Body of pancreas (tissue), 4 donors: ENCODE measurements around the gene CREB5. TPM values are rescaled to one million over a fixed set of nuclear protein-coding genes. Genes with fewer than 3 reads are reported as not detected.

Source experiments
- ATAC-seq: fragments of 150-250 bp; one replicate; pipeline ENCODE4 v1.9.1; 2016
- DNase-seq, 4 donors: peaks; one replicate each; pipeline ENCODE4 v3.0.0-alpha.2; 2019
- H3K27ac ChIP-seq, 4 donors: fragments of 200-600 bp; sonication (generic); 1 replicate in 3 of 4; 2 replicates in 1 of 4; pipeline versions ENCODE4 v1.5.1 to v1.6.1; 2016 to 2019; ENCODE audit warnings: mild to moderate bottlenecking in 1 of 4, mixed read lengths in 1 of 4, moderate library complexity in 1 of 4
- H3K27me3 ChIP-seq, 2 donors: fragments of 200-600 bp; sonication (generic); one replicate each; pipeline ENCODE4 v1.6.0; 2016; ENCODE audit warnings: mild to moderate bottlenecking in 1 of 2
- H3K36me3 ChIP-seq, 2 donors: fragments of 200-600 bp; sonication (generic); replicated peaks in 1 of 2; 2 replicates each; pipeline ENCODE4 v1.5.1; 2016; ENCODE audit warnings: low read depth in 2 of 2; ENCODE audit not compliant: insufficient read depth in 1 of 2
- H3K4me1 ChIP-seq: fragments of 200-600 bp; sonication (generic); one replicate; pipeline ENCODE4 v1.6.0; 2016
- H3K4me3 ChIP-seq, 2 donors: fragments of 200-600 bp; sonication (generic); 1 replicate in 1 of 2; 2 replicates in 1 of 2; pipeline ENCODE4 v1.5.1; 2016 to 2019
- H3K9me3 ChIP-seq, 3 donors: fragments of 200-600 bp; sonication (generic); 1 replicate in 2 of 3; 2 replicates in 1 of 3; pipeline ENCODE4 v1.5.1; 2016
- POLR2A ChIP-seq, 3 donors: fragments of 450-650 bp; IDR thresholded peaks; one replicate each; pipeline ENCODE4 v1.6.1; 2016; ENCODE audit warnings: antibody characterized with exemption in 3 of 3, mild to moderate bottlenecking in 2 of 3
- WGBS, 2 donors: methylation state at CpG; one replicate each; pipeline ENCODE4 v1.1.5; 2017; 5-methylcytosine and 5-hydroxymethylcytosine counted together
- intact Hi-C: fragments of 100-400 bp; cut with DNase I; formaldehyde crosslinking; loops from one replicate; pipeline ENCODE4 v1.15.1; 2023
- total RNA-seq, 2 donors: library from RNA; depleted of rRNA; stranded (reverse); fragments of >200 nt; gene quantifications; one replicate each; pipeline ENCODE4 v1.1.0, GENCODE V29; 2016
- TF ChIP-seq, protein P1 (sequence below), 7 experiments: fragments of 450-650 bp in 4 of 7; fragments of 200-600 bp in 3 of 7; sonication (generic) in 3 of 7; IDR thresholded peaks; one replicate each; pipeline ENCODE4 v1.5.1; 2016 to 2019; ENCODE audit warnings: antibody characterized with exemption in 7 of 7

CREB5 gene
- total RNA-seq, 2 donors from 2014 or later: 10.4 to 25.7 TPM

GRCh38 chr7:28413011-28413410, 693 bp downstream of the CREB5 start:
- no peak overlapping the region for H3K4me3 ChIP-seq
- no peak overlapping the region for H3K27ac ChIP-seq
- no peak for TF ChIP-seq POLR2A (IDR thresholded peaks at IDR 0.05)
- TF ChIP-seq, protein P1, sequence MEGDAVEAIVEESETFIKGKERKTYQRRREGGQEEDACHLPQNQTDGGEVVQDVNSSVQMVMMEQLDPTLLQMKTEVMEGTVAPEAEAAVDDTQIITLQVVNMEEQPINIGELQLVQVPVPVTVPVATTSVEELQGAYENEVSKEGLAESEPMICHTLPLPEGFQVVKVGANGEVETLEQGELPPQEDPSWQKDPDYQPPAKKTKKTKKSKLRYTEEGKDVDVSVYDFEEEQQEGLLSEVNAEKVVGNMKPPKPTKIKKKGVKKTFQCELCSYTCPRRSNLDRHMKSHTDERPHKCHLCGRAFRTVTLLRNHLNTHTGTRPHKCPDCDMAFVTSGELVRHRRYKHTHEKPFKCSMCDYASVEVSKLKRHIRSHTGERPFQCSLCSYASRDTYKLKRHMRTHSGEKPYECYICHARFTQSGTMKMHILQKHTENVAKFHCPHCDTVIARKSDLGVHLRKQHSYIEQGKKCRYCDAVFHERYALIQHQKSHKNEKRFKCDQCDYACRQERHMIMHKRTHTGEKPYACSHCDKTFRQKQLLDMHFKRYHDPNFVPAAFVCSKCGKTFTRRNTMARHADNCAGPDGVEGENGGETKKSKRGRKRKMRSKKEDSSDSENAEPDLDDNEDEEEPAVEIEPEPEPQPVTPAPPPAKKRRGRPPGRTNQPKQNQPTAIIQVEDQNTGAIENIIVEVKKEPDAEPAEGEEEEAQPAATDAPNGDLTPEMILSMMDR (IDR thresholded peaks at IDR 0.05): no peak
- H3K36me3 ChIP-seq: no peaks in the 10 kb centered on the region
- DNase-seq: no peak
- intact Hi-C loops: no loop called here
- peaks cover 0 to 18% of the 10 kb centered on the region in 2 donors for H3K27me3 ChIP-seq
- WGBS, 2 donors: 82 to 87% methylated on average over 1 of the region's 1 CpG
- peaks cover 26% of the 10 kb centered on the region for H3K4me1 ChIP-seq
- ATAC-seq: no peak
- H3K9me3 ChIP-seq: no peaks in the 10 kb centered on the region

DNA sequence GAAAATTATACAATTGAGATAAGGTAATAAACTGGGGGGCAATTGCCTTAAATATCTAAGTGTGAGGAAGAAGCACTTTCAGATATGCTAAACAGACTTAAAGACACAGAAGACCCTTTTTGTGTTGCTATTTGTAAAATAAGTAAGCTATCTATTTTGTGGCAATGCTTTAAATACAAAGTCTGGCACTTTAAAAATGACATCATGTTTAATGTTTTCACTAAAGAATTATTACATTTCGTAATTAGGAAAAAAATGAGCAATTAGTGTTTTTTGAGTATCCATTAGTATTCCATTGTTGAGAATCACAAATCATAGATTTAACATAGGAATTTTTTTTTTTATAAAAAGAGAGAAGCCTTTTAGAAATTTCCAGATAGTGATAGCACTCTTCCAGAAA, 2.1 kb downstream of the CREB5 start:
- DNase-seq (no peak), ATAC-seq (no peak)
- no peaks in the 10 kb centered on the region for H3K36me3 ChIP-seq
- no peak overlapping the region for H3K27ac ChIP-seq
- intact Hi-C loops: no loop called here
- no peak for TF ChIP-seq POLR2A (IDR thresholded peaks at IDR 0.05)
- TF ChIP-seq, protein P1 (IDR thresholded peaks at IDR 0.05): no peak
- H3K4me1 ChIP-seq: peaks cover 17% of the 10 kb centered on the region
- H3K9me3 ChIP-seq: no peaks in the 10 kb centered on the region
- WGBS, 2 donors: 45 to 61% methylated on average over 1 of the region's 1 CpG
- peaks cover 0 to 18% of the 10 kb centered on the region in 2 donors for H3K27me3 ChIP-seq
- H3K4me3 ChIP-seq: no peak overlapping the region

DNA sequence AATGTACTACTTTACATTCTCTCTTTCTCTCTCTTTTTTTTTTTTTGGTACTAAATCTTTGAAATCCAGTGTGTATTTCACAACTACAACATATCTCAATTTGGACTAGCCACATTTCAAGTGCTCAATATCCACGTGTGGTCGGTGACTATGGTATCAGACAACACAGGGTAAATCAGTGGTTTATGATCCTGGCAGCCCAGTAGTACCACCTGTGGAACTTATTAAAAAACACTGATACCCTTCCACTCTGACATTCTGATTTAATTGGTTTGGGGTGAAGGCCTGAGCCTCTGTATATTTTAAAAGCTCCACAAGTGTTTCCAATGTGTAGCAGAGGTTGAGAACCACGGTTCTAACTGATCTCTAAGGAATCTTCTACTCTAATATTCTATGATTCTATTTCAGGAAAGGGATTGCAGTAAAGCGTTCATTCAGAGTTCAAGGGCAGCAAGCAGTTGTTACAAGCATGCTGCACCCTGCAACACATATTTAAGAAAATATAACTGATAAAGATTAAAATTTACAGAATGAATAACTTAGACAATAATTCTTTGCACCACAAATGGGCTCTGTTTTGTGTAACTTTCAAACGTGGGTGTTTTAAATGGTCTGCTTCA, 5.1 kb downstream of the CREB5 start:
- ATAC-seq: no peak
- Histone ChIP-seq H3K27ac (no peak overlapping the region), H3K9me3 (no peaks in the 10 kb centered on the region), H3K27me3 (peaks cover 0 to 2% of the 10 kb centered on the region in 2 donors), H3K4me1 (no peaks in the 10 kb centered on the region), H3K36me3 (no peaks in the 10 kb centered on the region), H3K4me3 (no peak overlapping the region)
- TF ChIP-seq POLR2A (IDR thresholded peaks at IDR 0.05): no peak
- TF ChIP-seq, protein P1 (IDR thresholded peaks at IDR 0.05): no peak
- WGBS, 2 donors: 58 to 63% methylated on average over 5 of the region's 5 CpGs
- no peak for DNase-seq
- intact Hi-C loops: no loop called here

DNA sequence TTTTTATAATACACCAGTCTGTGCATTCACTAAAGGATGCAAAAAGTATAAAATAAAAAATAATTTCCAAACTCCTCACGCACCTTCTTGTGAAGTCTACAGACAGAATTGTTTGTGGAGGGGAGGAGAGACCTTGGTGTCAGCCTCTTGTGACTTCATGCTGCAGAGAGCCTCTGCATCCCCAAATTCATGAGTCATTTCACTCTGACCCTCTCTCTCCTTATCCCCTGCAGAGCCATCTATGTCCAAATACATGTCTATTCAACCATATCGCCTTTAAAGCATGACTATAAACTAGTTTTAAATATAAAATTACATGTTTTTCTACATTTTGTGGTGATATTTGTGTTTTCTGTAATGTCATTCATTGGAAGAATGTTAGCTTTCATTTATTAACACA, 6.0 kb downstream of the CREB5 start:
- intact Hi-C loops: no loop called here
- no peak for ATAC-seq
- no peaks in the 10 kb centered on the region for H3K4me1 ChIP-seq
- no peaks in the 10 kb centered on the region for H3K36me3 ChIP-seq
- WGBS, 2 donors: 86 to 90% methylated on average over 2 of the region's 2 CpGs
- DNase-seq: no peak
- no peak for TF ChIP-seq POLR2A (IDR thresholded peaks at IDR 0.05)
- TF ChIP-seq, protein P1 (IDR thresholded peaks at IDR 0.05): no peak
- no peaks in the 10 kb centered on the region for H3K9me3 ChIP-seq
- no peaks in the 10 kb centered on the region for H3K27me3 ChIP-seq
- no peak overlapping the region for H3K4me3 ChIP-seq
- H3K27ac ChIP-seq: no peak overlapping the region

- ATAC-seq (no peak), DNase-seq (no peak)
- Histone ChIP-seq H3K4me1 (no peaks in the 10 kb centered on the region), H3K27me3 (no peaks in the 10 kb centered on the region), H3K4me3 (no peak overlapping the region), H3K36me3 (no peaks in the 10 kb centered on the region), H3K9me3 (no peaks in the 10 kb centered on the region), H3K27ac (no peak overlapping the region)
- TF ChIP-seq, protein P1 (IDR thresholded peaks at IDR 0.05): no peak
- TF ChIP-seq POLR2A (IDR thresholded peaks at IDR 0.05): no peak
- intact Hi-C loops: no loop called here
- WGBS, 2 donors: 75 to 81% methylated on average over 1 of the region's 1 CpG
Observed at GRCh38 chr7:28418966-28419365, 6.6 kb downstream of the CREB5 start.
